Neuron (in vitro differentiated cells): ENCODE measurements around the gene ZMYM3.
"Not testable (repeated sequence)": the region's sequence is repeated elsewhere in the genome, so short reads cannot be mapped to it uniquely, and the experiment has no call there.

ENCODE experiments used
- H2AFZ ChIP-seq: one replicate; pipeline ENCODE4 v1.6.1; 2013; ENCODE audit warnings: low read depth, mild to moderate bottlenecking, inconsistent platforms, low read length, moderate library complexity
- H3K27me3 ChIP-seq: one replicate; pipeline ENCODE4 v1.6.1; 2013; ENCODE audit warnings: low read length; ENCODE audit not compliant: insufficient read depth
- H3K36me3 ChIP-seq: one replicate; pipeline ENCODE4 v1.6.1; 2013; ENCODE audit warnings: low read length; ENCODE audit not compliant: insufficient read depth
- H3K4me1 ChIP-seq: one replicate; pipeline ENCODE4 v1.6.1; 2013; ENCODE audit warnings: low read length; ENCODE audit not compliant: insufficient read depth
- H3K4me3 ChIP-seq: 2 replicates; pipeline ENCODE4 v1.5.1; 2013; ENCODE audit warnings: mild to moderate bottlenecking, low read length, moderate library complexity
- H3K9me3 ChIP-seq: one replicate; pipeline ENCODE4 v1.6.1; 2013; ENCODE audit warnings: low read length

The ZMYM3 gene

DNA sequence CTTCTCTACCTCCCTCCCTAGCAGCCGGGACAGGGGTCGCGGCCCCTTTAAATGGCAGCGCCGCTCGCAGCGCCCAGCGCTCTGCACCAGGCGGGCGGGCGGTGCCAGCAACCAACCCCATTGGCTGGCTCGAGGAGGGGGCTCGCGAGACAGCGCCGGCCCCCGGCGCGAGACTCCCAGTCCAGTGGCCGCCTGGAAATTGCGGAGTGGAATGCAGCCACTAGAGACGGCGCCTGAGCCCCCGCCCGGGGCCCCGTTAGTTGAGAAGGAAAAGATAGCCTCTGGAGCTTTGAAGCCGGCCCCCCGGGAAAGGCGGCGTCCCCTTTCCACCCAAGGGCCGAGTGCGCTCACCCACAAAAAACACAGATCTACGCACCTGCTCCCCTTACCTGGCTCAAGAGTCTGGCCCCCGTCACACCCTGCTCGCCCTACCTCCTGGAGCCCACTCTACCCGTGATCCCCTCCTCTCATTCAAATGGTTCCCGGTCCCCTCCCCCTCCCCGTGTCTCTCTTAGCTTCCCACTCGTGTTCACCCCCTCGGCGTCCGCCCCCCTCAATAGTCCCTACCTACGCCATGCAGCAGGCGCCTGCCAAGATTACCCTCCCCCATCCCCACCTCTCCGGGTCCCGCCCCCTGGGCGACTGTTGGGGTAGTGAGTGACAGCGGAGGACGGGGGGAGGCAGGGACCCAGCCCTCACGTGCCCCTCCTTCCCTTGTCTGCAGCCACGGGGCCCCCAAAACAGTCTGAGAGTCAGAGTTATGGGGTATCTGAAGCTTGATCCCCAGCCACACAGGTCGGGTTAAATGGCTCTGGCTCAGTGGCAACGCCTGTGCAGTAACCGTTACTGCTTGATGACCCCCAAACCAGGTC, at the start of gene ZMYM3:
Gene ZMYM3 (minus strand): TSS at position 49 of the 872 bp plus-strand sequence. CDS start 885 bp downstream, outside the sequence.
- H3K4me3 ChIP-seq = peak within 1 kb of the TSS; percentile 65
- H3K9me3 ChIP-seq = no peaks in the 10 kb centered on the region
- no peaks in the 10 kb centered on the region for H3K27me3 ChIP-seq
- peaks cover 17% of the 10 kb centered on the region for H3K4me1 ChIP-seq
- peaks cover 20% of the 10 kb centered on the region for H3K36me3 ChIP-seq
- no peak within 1 kb of the TSS for H2AFZ ChIP-seq

DNA sequence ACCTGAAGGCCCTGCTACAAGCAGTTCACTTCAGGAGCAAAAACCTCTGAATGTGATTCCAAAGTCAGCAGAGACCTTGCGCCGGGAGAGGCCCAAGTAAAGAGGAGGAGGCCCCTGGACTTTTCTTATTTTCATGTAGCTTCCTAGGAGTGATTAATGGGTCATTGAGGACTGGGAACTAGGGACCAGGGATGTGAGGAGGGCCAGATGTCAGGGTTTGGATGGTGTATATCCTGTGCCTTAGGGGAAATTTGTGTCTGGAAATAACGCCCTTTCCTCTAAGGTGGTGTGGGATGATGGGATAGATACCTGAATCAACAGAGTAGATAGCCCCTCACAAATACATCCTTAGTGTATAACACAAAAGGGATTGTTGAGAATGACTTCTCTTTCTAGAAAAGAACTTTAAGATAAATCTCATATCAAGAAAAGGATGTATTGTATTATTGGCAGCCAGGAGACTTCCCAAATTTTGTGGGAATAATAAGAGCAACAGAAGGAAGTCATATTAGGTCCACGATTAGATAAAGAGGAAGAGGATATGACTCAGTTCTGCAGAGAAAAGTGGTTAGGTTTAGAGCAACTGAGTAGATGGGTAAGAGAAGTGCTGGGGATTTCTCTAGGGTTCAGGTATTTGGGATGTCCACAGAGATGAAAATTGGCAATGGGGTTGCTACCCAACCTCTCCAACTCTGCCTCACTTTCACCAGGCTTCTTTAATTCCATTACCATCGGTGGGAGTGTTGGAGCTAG, 48.7 kb upstream of the ZMYM3 start:
- Histone ChIP-seq H3K9me3 (no peaks in the 10 kb centered on the region), H3K36me3 (peaks cover 16% of the 10 kb centered on the region), H3K27me3 (no peaks in the 10 kb centered on the region), H2AFZ (no peak overlapping the region), H3K4me3 (no peak overlapping the region), H3K4me1 (no peaks in the 10 kb centered on the region)

DNA sequence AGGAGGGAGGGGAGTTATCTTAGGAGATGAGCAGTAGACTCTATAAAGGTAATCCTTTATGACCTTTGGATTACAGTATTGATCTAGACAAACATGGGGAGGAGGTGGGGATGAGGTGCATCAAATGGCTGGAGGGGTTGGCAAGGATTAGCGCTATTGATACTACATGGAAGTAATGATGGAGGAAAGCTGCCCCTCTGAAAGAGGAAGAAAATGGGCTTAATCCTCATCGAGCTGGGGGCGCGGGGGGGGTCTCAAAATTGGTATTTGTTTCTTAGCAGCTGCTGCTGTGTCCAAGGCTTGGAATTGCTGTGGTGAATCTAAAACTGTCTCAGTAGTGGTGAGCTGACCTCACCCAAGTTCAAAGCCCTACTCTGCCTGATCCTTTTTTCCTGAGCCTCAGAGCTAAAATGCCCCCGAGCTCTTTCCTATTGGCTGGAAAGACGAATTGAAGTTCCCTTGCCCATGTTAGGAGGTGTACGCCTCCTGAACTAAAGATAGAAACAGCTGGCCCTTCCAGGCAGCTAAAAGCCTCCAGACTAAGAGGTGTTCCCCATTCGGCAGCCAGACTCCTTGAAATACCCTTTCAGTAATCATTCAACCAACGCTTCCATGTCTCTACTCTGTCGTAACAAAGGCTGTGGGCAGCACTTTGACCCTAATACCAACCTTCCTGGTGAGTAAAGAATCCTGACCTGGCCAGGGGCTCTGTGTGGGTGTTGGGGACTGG, 47.4 kb upstream of the ZMYM3 start, which contains the start of gene ITGB1BP2:
Gene ITGB1BP2 (plus strand): TSS at position 556 of the 730 bp plus-strand sequence. CDS start 57 bp downstream, at position 613.
- Histone ChIP-seq H2AFZ (no peak within 1 kb of the TSS), H3K27me3 (no peaks in the 10 kb centered on the region), H3K4me3 (no peak within 1 kb of the TSS), H3K36me3 (peaks cover 27% of the 10 kb centered on the region), H3K4me1 (no peaks in the 10 kb centered on the region), H3K9me3 (no peaks in the 10 kb centered on the region)

DNA sequence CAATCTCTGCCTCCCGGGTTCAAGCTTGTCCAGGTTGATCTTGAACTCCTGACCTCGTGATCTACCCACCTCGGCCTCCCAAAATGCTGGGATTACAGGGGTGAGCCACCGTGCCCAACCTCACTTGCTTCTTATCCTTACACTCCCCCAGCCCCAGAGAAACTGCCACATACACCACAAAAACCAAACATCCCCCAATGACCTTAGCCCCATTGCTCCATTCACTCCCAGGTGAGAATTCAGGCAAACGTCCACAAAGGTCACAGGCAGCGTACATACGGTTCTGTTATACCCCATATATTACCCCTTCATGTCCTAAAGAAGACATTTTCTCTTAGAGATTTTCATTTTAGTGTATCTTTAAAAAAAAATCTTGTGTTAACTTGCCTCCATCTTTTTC, 46.6 kb upstream of the ZMYM3 start:
- H3K9me3 ChIP-seq, H3K27me3 ChIP-seq, H3K4me3 ChIP-seq, H2AFZ ChIP-seq, H3K4me1 ChIP-seq: not testable (repeated sequence)
- peaks cover 32% of the 10 kb centered on the region for H3K36me3 ChIP-seq

DNA sequence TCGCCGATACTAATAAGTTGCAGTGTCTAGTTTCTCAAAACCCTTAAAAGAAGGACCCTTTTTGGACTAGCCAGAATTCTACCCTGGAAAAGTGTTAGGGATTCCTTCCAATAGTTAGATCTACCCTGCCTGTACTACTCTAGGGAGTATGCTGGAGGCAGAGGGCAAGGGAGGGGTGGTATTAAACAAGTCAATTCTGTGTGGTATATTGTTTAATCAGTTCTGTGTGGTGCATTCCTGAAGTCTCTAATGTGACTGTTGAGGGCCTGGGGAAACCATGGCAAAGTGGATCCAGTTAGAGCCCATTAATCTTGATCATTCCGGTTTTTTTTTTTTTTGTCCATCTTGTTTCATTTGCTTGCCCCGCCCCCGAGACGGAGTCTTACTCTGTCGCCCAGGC, 46.1 kb upstream of the ZMYM3 start:
- H3K27me3 ChIP-seq, H3K4me3 ChIP-seq, H2AFZ ChIP-seq, H3K9me3 ChIP-seq, H3K4me1 ChIP-seq: not testable (repeated sequence)
- peaks cover 32% of the 10 kb centered on the region for H3K36me3 ChIP-seq

DNA sequence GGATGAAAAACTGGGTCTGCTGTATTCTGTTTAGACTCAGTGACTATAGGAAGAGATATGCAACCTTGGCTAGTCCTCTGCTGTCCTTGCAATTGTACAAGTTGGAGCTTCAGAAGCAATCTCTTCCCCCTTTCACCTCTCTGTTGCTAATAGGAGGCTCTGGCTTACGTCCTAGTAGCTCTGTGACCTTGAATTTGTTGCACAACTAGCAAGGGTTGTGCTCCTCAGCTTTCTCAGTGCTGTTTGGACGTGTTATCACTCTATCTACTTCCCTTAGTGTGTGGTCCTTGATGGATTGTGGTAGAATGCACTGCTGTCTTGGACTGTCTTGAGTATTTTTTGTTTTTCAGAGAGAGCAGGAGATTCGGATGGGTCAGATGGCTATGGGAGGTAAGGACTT, 44.2 kb upstream of the ZMYM3 start:
- Histone ChIP-seq H3K27me3 (no peaks in the 10 kb centered on the region), H3K9me3 (no peaks in the 10 kb centered on the region), H3K4me1 (no peaks in the 10 kb centered on the region), H3K36me3 (peaks cover 41% of the 10 kb centered on the region), H2AFZ (no peak overlapping the region), H3K4me3 (no peak overlapping the region)

DNA sequence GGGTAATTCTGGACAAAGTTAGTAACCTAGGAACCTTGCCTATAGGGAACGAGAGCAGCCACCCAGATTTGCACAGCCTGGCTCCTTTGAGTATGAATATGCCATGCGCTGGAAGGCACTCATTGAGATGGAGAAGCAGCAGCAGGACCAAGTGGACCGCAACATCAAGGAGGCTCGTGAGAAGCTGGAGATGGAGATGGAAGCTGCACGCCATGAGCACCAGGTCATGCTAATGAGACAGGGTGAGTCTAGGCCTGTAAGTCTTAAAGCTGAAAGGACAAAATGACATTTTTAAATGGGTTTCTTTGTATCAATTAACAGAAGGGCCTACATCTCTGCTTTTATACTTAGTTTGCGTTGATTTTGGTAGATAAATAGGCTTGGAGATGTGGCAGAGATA, 42.9 kb upstream of the ZMYM3 start:
- H3K27me3 ChIP-seq = no peaks in the 10 kb centered on the region
- peaks cover 52% of the 10 kb centered on the region for H3K36me3 ChIP-seq
- no peak overlapping the region for H3K4me3 ChIP-seq
- H3K9me3 ChIP-seq = no peaks in the 10 kb centered on the region
- H3K4me1 ChIP-seq = no peaks in the 10 kb centered on the region
- H2AFZ ChIP-seq = no peak overlapping the region

DNA sequence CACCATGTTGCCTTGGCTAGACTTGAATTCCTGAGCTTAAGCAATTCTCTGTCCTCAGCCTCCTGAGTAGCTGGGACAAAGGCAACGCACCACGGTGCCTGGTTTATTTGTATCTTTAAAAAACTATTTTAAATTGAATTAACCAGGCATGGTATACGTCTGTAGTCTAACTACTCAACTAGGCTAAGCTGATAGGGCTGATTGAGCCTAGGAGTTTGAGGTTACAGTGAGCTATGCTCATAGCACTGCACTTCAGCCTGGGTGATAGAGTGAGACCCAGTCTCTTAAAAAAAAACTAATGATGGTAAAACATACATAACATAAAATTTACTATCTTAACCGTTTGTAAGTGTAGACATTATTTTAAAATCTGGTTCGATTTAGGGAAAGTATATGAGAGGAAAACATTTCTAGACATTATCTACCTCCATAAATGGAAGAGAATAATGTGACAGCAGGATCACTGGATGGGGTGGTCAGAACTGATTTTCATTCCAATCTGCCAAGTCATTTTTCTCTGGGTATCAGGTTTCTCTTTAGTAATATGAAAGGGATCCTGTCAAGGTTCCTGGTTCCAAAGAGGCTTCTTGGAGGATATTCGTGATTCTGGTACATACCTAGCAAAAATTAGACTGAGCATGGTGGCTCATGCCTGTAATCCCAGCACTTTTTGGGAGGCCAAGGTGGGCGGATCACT, 38.9 kb upstream of the ZMYM3 start:
- Histone ChIP-seq H3K4me3 (no peak overlapping the region), H3K4me1 (no peaks in the 10 kb centered on the region), H3K9me3 (no peaks in the 10 kb centered on the region), H2AFZ (no peak overlapping the region), H3K27me3 (no peaks in the 10 kb centered on the region), H3K36me3 (peaks cover 57% of the 10 kb centered on the region)

DNA sequence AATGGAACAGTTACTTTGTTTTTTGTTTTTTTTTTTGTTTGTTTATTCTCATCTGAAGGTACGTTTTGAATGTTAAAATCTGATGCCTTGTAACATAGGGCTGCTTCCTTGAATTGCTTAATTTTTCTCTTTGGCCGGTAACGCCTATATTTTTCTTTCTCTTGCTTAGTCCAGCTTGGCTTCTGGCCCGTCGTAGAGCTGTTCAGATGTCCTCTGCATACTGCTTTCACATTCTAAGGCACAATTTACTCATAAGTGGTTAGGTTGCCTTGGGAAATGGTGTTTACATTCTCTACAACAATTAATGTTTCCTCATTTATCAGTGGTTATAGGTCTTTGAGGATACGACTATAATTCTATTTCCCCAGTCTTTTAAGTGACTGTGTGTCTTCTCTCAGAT, 37.4 kb upstream of the ZMYM3 start:
- H2AFZ ChIP-seq = no peak overlapping the region
- no peaks in the 10 kb centered on the region for H3K27me3 ChIP-seq
- peaks cover under 1% of the 10 kb centered on the region for H3K4me1 ChIP-seq
- no peaks in the 10 kb centered on the region for H3K9me3 ChIP-seq
- H3K36me3 ChIP-seq = peaks cover 49% of the 10 kb centered on the region
- H3K4me3 ChIP-seq = no peak overlapping the region

DNA sequence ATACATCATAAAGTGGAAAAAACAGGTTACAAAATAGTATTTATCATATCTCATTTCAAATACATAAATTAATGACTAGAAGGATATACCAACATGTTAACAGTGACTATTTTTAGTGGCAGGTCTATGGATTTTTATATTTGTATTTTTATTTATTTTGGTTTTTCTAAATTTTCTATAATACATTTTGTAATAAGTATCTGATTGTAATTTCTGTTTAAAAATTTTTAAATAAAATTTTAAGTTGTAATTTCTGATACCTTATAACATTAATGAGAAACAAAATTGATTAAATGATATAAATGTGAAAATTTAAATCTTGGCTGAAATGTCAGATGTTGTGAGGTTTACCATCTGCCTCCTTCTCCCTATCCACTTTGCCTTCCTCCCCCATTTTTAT, 32.0 kb upstream of the ZMYM3 start:
- peaks cover 28% of the 10 kb centered on the region for H3K36me3 ChIP-seq
- peaks cover 11% of the 10 kb centered on the region for H3K4me1 ChIP-seq
- H3K27me3 ChIP-seq = no peaks in the 10 kb centered on the region
- H2AFZ ChIP-seq = no peak overlapping the region
- H3K9me3 ChIP-seq = no peaks in the 10 kb centered on the region
- H3K4me3 ChIP-seq = peak overlapping the region; percentile 95

DNA sequence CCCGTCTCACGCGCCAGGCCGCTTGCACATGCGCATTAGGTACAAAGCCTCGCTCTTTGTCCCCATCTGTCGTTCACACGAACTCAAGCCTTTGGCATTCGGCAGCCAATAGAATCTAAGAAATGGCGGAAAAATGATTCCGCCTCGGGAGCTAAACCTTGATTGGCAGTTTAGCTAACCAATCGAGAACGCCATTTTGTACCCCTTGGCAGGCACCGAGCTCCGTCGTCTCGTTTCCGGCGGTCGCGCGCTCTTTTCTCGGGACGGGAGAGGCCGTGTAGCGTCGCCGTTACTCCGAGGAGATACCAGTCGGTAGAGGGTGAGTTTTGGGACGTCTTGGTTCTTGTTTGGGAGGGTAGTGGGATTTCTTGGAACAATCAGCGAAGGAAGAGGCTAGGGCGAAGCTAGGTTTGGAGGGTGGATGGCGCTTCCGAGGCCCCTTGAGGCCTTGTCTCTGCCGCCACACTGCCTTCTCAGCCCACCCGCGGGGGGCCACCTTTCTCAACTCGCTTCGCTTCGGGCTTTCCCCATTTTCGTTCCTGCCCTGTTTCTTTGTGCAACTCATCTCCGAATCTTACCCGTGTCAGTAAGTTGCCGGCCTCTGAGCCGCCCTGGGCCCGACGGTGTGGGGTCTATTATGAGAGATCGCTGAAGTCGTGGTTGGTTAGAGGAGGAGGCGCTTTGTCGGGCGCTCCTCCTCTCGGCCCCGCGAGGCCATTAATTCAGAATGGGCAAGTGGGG, 29.6 kb upstream of the ZMYM3 start, which contains the start of gene NONO:
Gene NONO (plus strand): TSS at position 233 of the 741 bp plus-strand sequence. CDS start 7,003 bp downstream, outside the sequence.
- H2AFZ ChIP-seq = no peak within 1 kb of the TSS
- H3K9me3 ChIP-seq = no peaks in the 10 kb centered on the region
- peaks cover 11% of the 10 kb centered on the region for H3K4me1 ChIP-seq
- H3K4me3 ChIP-seq = peak within 1 kb of the TSS; percentile 95
- H3K27me3 ChIP-seq = no peaks in the 10 kb centered on the region
- peaks cover 14% of the 10 kb centered on the region for H3K36me3 ChIP-seq
